ENCODE data around the gene LPCAT4.
"Not testable (repeated sequence)": the region's sequence is repeated elsewhere in the genome, so short reads cannot be mapped to it uniquely, and the experiment has no call there.

LPCAT4 gene

DNA sequence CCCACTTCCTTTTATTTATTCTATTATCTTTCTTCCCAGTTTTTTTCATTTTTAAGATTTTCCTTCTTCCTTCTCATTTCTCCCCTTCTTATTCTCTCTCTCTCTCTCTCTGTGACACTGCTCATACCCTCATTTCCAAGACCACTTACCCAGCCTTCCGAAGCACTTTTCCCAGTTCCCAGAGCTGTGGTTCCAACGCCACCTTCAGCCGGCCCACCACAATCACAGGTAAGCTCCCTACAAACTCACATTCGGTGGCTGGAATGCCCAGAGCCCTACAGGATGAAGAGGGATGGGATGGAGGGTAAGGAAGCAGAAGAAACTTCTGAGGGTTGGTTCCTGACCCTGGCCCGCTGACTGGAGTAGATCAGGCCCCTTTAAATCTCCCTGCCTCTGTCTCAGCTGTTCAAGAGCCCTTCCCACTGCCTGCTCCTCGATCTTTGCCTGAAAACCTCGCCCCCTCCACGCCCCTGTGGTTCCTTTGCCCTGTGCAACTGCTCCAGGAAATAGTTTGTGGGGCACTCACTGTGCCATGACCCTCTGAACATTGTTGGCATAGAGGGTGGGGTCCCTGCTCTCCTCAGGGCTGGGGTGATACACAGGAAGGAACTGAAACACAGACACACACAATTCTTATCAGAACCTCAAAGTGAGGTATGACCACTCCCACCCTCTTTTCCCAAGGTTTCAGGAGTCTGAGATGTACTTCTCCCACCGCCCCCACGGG, 4.8 kb downstream of the LPCAT4 start:
- DNase-seq = no peak

DNA sequence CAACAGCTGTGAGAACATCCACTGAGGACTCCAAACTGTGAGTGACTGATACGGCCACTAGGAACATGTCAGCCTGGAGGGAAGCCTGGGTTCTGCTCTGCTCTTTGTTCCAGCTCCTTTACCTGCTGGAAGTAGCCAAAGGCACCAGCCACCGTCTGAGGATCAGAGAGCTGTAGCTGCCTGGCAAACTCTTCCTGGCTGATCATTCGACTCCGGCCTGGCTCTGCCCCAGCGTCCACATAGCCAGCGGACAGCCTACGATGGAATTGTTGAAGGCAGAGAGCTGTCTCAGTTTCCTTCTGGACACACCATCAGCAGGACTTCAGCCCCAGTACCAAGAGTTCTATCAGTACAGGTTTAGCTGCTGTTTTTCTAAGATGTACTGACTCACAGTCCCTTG, 5.7 kb downstream of the LPCAT4 start:
- DNase-seq = no peak

DNA sequence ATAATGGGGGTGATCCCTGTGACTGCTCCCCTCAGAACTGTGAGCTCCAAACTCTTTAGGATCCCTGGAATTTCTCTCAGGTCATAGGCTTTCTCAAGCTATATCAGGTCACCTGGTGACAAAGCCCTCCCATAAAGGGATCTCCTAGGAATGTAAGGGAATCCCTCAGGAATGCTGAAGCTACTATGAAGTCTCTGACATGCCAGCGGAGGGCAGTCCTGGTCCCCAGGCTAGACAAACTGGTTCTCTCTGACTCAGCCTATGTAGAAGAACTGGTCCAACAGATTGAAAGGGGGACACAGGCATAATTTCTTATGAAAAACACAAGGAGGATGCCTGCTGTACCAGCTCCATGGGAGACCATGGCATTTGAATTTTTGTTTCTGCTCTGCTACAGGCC, 6.7 kb downstream of the LPCAT4 start:
- no peak for DNase-seq

- DNase-seq = no peak
Observed at GRCh38 chr15:34359416-34359815, 7.6 kb downstream of the LPCAT4 start.

- DNase-seq = no peak
Observed at GRCh38 chr15:34358948-34359347, 8.0 kb downstream of the LPCAT4 start.

- no peak for DNase-seq
Observed at GRCh38 chr15:34358367-34358766, 8.6 kb downstream of the LPCAT4 start.

DNA sequence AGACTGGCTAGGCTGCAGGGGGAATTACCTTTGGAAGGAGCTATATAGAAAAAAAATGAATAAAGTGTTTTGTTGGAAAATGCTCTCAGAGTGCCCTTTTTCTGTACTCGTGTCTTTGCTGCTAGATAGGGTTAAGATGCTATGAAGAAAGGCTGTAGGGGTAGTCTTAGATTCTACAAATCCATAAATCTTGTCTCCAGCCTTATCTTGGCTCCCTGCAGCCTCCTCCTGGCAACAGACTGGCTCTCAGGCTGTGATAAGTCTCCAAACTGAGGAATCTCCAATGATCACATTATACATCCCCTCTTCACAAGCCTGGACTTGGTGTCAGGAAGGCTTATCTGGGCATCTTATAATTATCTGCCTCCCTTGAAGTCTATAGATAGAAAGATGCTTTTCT, 9.3 kb downstream of the LPCAT4 start:
- DNase-seq = no peak

DNA sequence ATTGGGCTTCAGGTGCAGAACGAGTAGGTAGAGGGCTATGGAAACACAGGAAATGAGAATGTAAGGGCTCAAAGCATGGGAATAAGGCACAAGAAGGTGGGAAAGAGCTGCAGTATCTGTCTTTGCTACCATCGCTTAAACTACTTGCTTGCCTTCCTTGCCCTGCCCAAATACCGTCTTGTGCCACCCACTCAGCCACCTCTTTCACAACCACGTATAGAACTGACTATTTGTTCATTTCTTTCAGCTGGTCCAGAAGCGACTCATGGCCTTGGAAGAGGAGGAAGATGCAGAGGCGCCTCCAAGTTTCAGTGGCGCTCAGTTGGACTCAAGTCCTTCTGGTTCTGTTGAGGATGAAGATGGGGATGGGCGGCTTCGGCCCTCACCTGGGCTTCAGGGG, 11.8 kb downstream of the LPCAT4 start:
- DNase-seq = no peak

DNA sequence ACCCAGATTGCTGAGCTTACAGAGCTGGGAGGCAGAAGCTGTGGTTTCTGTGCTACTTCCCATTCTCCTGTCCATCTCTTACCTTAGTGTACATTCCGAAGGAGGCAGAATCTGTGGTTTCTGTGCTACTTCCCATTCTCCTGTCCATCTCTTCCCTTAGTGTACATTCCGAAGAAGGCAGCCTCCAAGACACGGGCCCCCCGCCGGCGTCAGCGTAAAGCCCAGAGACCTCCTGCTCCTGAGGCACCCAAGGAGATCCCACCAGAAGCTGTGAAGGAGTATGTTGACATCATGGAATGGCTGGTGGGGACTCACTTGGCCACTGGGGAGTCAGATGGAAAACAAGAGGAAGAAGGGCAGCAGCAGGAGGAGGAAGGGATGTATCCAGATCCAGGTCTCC, 12.7 kb downstream of the LPCAT4 start:
- no peak for DNase-seq

DNA sequence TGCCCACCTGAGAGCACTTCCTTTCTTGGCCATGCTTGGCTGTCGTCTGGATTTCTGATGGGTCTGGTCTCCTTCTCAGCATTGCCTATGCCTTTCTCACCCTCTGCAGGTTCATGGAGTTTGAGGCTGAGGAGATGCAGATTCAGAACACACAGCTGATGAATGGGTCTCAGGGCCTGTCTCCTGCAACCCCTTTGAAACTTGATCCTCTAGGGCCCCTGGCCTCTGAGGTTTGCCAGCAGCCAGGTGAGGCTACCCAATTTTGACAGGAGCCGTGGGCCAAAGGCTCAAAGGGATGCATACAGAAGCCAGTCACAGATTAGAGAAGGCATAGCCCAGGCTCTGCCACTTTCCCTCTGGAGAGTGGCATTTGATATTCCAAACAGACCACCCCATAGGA, 13.4 kb downstream of the LPCAT4 start:
- no peak for DNase-seq

- not testable (repeated sequence) for DNase-seq
Observed at GRCh38 chr15:34352996-34353395, 14.0 kb downstream of the LPCAT4 start.

GRCh38 chr15:34349769-34350168, 17.2 kb downstream of the LPCAT4 start:
- DNase-seq = no peak

- DNase-seq = no peak
Observed at GRCh38 chr15:34348735-34349300, 18.2 kb downstream of the LPCAT4 start.

DNA sequence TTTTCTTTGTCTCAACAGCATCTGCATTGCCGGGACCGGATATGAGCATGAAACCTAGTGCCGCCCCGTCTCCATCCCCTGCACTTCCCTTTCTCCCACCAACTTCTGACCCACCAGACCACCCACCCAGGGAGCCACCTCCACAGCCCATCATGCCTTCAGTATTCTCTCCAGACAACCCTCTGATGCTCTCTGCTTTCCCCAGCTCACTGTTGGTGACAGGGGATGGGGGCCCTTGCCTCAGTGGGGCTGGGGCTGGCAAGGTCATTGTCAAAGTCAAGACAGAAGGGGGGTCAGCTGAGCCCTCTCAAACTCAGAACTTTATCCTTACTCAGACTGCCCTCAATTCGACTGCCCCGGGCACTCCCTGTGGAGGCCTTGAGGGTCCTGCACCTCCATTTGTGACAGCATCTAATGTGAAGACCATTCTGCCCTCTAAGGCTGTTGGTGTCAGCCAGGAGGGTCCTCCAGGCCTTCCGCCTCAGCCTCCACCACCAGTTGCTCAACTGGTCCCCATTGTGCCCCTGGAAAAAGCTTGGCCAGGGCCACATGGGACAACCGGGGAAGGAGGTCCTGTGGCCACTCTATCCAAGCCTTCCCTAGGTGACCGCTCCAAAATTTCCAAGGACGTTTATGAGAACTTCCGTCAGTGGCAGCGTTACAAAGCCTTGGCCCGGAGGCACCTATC, 18.9 kb downstream of the LPCAT4 start:
- DNase-seq = no peak

DNA sequence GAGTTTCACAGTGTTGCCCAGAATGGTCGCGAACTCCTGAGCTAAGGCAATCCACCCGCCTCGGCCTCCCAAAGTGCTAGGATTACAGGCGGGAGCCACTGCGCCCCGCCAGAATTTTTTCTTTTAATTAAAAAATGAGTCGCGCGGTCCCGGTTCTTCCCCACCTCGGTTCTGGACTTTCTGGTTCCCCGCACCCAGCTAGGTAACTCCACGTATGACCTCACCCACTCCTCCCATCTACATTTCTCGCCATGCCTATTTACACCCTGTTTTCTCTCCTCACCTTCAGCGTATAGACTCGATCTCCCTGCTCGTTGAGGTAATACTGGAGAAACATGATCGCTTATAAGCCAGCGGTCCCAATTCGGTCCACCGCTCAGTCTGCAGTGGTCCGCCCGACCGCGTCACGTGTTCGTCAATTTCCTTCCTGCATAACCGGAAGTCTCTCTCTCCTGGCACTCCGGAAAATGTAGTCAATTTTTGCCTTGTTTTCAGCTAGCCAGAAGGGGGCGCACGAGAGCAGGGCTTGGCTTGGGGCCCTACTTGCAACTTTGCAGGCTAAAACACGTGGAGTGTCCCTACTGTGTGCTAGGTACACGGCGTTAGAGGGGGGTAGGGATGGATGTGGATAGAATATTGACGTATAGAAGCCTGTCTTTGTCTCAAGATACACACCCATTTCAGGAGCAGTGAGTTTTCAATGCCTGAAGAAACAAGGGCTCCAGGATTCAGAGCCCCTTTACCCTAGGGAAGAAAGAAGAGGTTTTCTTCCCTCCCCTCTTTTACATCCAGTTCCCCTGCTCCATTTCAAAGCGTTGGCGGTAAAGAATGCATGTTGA, 24.0 kb downstream of the LPCAT4 start, which contains the start of the genes NOP10 and NUTM1:
TSS of gene NOP10 (minus strand) at position 400 of the 839 bp plus-strand sequence. CDS start at position 337, 63 bp downstream.
TSS of gene NUTM1 (plus strand) at position 579 of the 839 bp plus-strand sequence. CDS start 382 bp downstream, outside the sequence.
- DNase-seq = peak; percentile 83 to 92 (median 90)

DNA sequence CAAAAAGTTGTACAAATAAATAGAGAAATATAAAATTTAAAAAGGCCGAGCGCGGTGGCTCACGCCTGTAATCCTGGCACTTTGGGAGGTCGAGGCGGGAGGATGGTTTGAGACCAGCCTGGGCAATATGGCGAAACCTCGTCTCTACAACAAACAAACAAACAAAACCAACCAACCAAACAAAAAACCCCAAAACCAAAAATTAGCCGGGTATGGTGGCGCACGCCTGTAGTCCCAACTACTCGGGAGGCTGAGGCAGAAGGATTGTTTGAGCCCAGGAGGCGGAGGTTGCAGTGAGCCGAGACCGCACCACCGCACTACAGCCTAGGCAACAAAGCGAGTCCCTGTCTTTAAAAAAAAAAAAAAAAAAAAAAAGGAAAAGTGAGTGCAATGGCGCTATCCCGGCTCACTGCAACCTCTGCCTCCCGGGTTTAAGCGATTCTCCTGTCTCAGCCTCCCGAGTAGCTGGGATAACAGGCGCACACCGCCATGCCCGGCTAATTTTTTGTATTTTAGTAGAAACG, 24.7 kb downstream of the LPCAT4 start:
- DNase-seq = not testable (repeated sequence)

DNA sequence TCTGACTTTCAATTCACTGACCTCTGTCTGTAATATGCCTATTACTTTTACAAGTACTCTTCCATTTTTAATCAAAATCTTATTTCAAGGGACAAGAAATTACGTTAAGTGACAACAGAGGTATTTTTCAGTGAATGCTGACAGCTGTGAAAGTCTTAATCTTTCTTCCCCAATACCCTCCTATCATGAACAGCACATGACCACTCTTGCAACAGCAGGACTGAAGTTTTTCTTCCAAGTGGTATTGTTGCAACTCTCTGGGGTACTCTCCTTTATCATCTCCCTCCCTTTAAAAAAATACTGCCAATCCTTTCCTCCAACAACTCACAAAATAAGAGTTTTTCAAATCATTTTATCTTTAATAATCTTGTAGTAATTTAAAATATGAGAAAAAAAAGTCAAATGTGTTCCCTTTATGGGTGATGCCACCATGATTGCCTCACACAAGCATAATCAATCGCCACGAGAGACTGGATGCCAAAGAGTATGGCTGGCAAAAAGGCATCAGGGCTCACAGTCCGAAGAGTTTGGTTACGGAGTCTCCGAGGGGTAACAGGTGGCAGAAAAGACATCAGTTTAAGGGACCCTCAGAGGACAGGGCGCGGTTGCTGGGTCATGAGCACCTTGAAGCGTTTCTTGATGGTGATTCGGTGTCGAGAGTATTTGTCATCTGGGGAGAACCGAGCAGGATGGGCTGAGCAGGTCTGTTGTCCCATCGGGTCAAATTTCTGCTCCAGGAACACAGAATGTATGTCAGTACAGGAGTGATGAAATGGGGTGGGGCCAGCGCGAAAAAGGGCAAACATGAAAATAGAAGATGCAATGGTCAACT, 25.4 kb downstream of the LPCAT4 start:
- DNase-seq = no peak

DNA sequence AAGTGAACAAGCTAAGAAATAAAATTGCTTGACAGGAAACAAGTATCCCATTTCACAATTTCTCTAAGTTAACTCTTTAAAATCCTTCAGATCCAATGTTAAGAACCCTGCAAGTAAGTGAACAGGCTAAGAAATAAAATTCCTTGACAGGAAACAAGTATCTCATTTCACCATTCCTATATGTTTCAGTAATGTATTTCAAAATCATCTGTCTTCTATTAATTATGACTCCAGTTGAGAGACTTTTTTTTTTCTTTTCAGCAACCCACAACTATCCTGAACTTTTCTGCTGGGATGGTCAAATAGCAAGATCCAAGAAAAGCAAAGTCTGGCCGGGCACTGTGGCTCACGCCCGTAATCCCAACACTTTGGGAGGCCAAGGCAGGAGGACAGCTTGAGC, 27.1 kb downstream of the LPCAT4 start:
- no peak for DNase-seq

GRCh38 chr15:34338347-34338746, 28.6 kb downstream of the LPCAT4 start:
- DNase-seq = no peak

GRCh38 chr15:34337557-34338306, 29.3 kb downstream of the LPCAT4 start, which contains the start of gene SLC12A6:
Gene SLC12A6 (minus strand): TSS chr15:34337781. CDS start chr15:34336680, 1,101 bp downstream.
- peak; percentile 83 to 91 (median 87) for DNase-seq
